GM12878 (cell line): ENCODE measurements around the gene COG4. TPM values are rescaled to one million over a fixed set of nuclear protein-coding genes. Genes with fewer than 3 reads are reported as not detected.

Experiments
- ATAC-seq: fragments of 200-7000 bp; cut with Tn5 transposase; 3 replicates; pipeline ENCODE4 v1.9.1; 2020; ENCODE audit warnings: mild to moderate bottlenecking, moderate library complexity
- BruUV-seq: library from RNA; stranded (reverse); fragments of 400-500 nt; replicated peaks from 2 replicates; lab custom pipeline; 2021; lab: Mats Ljungman, UMichigan
- CTCF ChIA-PET: fragments of 300-600 bp; sonication (Branson Sonifier 250); formaldehyde crosslinking; extraction: SDS; loops from one replicate; lab custom pipeline; 2021; ENCODE audit warnings: inconsistent platforms; lab: Yijun Ruan, JAX
- POLR2A ChIA-PET: fragments of 350-600 bp; formaldehyde crosslinking; extraction: SDS; loops from one replicate; lab custom pipeline; 2021; ENCODE audit warnings: inconsistent platforms; lab: Charles Lee
- RAD21 ChIA-PET: fragments of 300-600 bp; sonication (Branson Sonifier 250); formaldehyde crosslinking; loops from one replicate; lab custom pipeline; 2023; ENCODE audit warnings: antibody characterized with exemption; ENCODE audit not compliant: unreplicated experiment; lab: Charles Lee
- SMC1A ChIA-PET: fragments of 300-600 bp; sonication (Branson Sonifier 250); formaldehyde crosslinking; loops from one replicate; lab custom pipeline; 2023; ENCODE audit not compliant: unreplicated experiment, uncharacterized antibody; lab: Charles Lee
- DNase-seq: peaks from one replicate; pipeline ENCODE4 v3.0.0-alpha.2; 2011; ENCODE audit warnings: low read depth, low spot score
- FAIRE-seq: peaks from 3 replicates; lab custom pipeline; 2011; peaks lifted over from hg19 to GRCh38; lab: Jason Lieb, UNC
- H2AFZ ChIP-seq: 2 replicates; pipeline ENCODE4 v1.6.0; 2011; ENCODE audit warnings: low read depth, low read length, control low read depth; ENCODE audit not compliant: control insufficient read depth
- H3K27ac ChIP-seq: 2 replicates; pipeline ENCODE4 v1.5.1; 2011; ENCODE audit warnings: control low read depth; ENCODE audit not compliant: control insufficient read depth, insufficient read depth
- H3K27me3 ChIP-seq, 2 experiments: replicated peaks in 1 of 2; 2 replicates each; pipeline versions ENCODE4 v1.6.0 to v1.6.1; 2011; ENCODE audit warnings: low read length in 1 of 2; ENCODE audit not compliant: control insufficient read depth in 2 of 2, insufficient read depth in 2 of 2
- H3K36me3 ChIP-seq, 2 experiments: 2 replicates each; pipeline ENCODE4 v1.5.1; 2011; ENCODE audit warnings: low read length in 1 of 2; ENCODE audit not compliant: control insufficient read depth in 2 of 2, insufficient read depth in 2 of 2
- H3K4me1 ChIP-seq: 2 replicates; pipeline ENCODE4 v1.6.1; 2011; ENCODE audit warnings: mild to moderate bottlenecking, low read length, moderate library complexity, mixed read lengths; ENCODE audit not compliant: control insufficient read depth, insufficient read depth
- H3K4me2 ChIP-seq: 2 replicates; pipeline ENCODE4 v1.6.0; 2011; ENCODE audit warnings: control low read depth; ENCODE audit not compliant: control insufficient read depth, insufficient read depth
- H3K4me3 ChIP-seq: fragments of 200-600 bp; sonication (generic); 2 replicates; pipeline ENCODE4 v1.5.1; 2016
- H3K79me2 ChIP-seq: 2 replicates; pipeline ENCODE4 v1.6.0; 2011; ENCODE audit warnings: low read length; ENCODE audit not compliant: control insufficient read depth, insufficient read depth
- H3K9ac ChIP-seq: 2 replicates; pipeline ENCODE4 v1.8.0; 2011; ENCODE audit warnings: low read length, control low read depth, mixed read lengths; ENCODE audit not compliant: control insufficient read depth, insufficient read depth
- H3K9me3 ChIP-seq: replicated peaks from 3 replicates; pipeline ENCODE4 v1.5.1; 2011; ENCODE audit warnings: mild to moderate bottlenecking, low read length; ENCODE audit not compliant: control insufficient read depth, insufficient read depth
- H4K20me1 ChIP-seq: 2 replicates; pipeline ENCODE4 v1.6.0; 2011; ENCODE audit not compliant: control insufficient read depth, insufficient read depth
- CHD2 ChIP-seq: IDR thresholded peaks from 2 replicates; pipeline ENCODE4 v1.6.1; 2011; ENCODE audit warnings: low read depth, low read length, improper control_type of control experiment, borderline replicate concordance
- CTCF ChIP-seq, 3 experiments: IDR thresholded peaks in 2 of 3; conservative IDR thresholded peaks in 1 of 3; 2 replicates each; pipeline ENCODE4 v1.5.1; 2011; ENCODE audit warnings: low read depth in 3 of 3, low read length in 3 of 3, mild to moderate bottlenecking in 3 of 3, control low read depth in 2 of 3, moderate library complexity in 2 of 3, inconsistent platforms in 1 of 3, mixed read lengths in 1 of 3; ENCODE audit not compliant: control insufficient read depth in 2 of 3, insufficient read depth in 1 of 3; ENCODE audit errors: extremely low read depth in 1 of 3
- RAD21 ChIP-seq: IDR thresholded peaks from 2 replicates; pipeline ENCODE4 v1.6.1; 2011; ENCODE audit warnings: mild to moderate bottlenecking, low read depth, low read length, moderate library complexity; ENCODE audit not compliant: insufficient read depth
- SIN3A ChIP-seq: IDR thresholded peaks from 2 replicates; pipeline ENCODE4 v1.6.1; 2012; ENCODE audit warnings: low read depth, low read length, improper control_type of control experiment
- SMC3 ChIP-seq: IDR thresholded peaks from 2 replicates; pipeline ENCODE4 v1.6.1; 2011; ENCODE audit warnings: low read length, improper control_type of control experiment, borderline replicate concordance
- WGBS: methylation state at CpG from one replicate; pipeline ENCODE4 v1.1.6; 2016; ENCODE audit warnings: low lambda C conversion rate; ENCODE audit not compliant: insufficient replicate concordance, insufficient coverage; ENCODE audit errors: missing lambda C conversion rate; 5-methylcytosine and 5-hydroxymethylcytosine counted together
- in situ Hi-C: fragments of 300-500 bp; cut with MboI; formaldehyde crosslinking; loops from 9 replicates; pipeline ENCODE4 v1.14.3; 2018; ENCODE audit warnings: mixed read lengths
- intact Hi-C: fragments of 100-400 bp; cut with micrococcal nuclease; formaldehyde crosslinking; loops from one replicate; pipeline ENCODE4 v1.14.2; 2022; ENCODE audit not compliant: unreplicated experiment
- polyA plus RNA-seq, 11 experiments: library from polyadenylated mRNA; depleted of rRNA in 4 of 11; unstranded in 6 of 11; stranded (reverse) in 5 of 11; fragments of >200 nt; fragmentation: Nextera tagmentation in 4 of 11; fragmentation: Illumina TruSeq in 1 of 11; extraction: Ambion mirVana in 4 of 11; extraction: Trizol in 1 of 11; gene quantifications; 1 replicate in 1 of 11; 2 replicates in 10 of 11; pipeline versions ENCODE4 v1.2.1 to v1.2.3, GENCODE V29; 2011 to 2016; ENCODE audit warnings: inconsistent platforms in 2 of 11, missing spikeins in 2 of 11, low read depth in 1 of 11
- total RNA-seq, 4 experiments: library from RNA; depleted of rRNA in 3 of 4; stranded (reverse); fragments of >200 nt in 3 of 4; fragmentation: Illumina TruSeq in 1 of 4; extraction: Trizol in 1 of 4; gene quantifications; 2 replicates each; pipeline versions ENCODE4 v1.2.1 to v1.2.3, GENCODE V29; 2013 to 2021
- TF ChIP-seq, protein P1 (sequence below): fragments of 450-650 bp; IDR thresholded peaks from 2 replicates; pipeline ENCODE4 v1.6.1; 2017; ENCODE audit warnings: mild to moderate bottlenecking, low read depth, inconsistent platforms; ENCODE audit not compliant: poor library complexity, severe bottlenecking

The COG4 gene
- total and polyA plus RNA-seq, 10 of the 15 experiments (the other 5 are each of a cell fraction or from before 2014, with no cell fraction given): 7.0 to 57.7 (median 33.0) TPM

GRCh38 chr16:70529051-70529777 lies 5.9 kb upstream of the COG4 start:
- Histone ChIP-seq H3K9me3 (no peaks in the 10 kb centered on the region), H3K36me3 (peaks cover 18 to 45% of the 10 kb centered on the region in 2 experiments), H3K27me3 (no peaks in the 10 kb centered on the region), H2AFZ (no peak overlapping the region), H4K20me1 (peaks cover 12% of the 10 kb centered on the region), H3K9ac (no peak overlapping the region), H3K4me1 (peaks cover 5% of the 10 kb centered on the region; the same call in 1 of the 2 replicates), H3K27ac (no peak overlapping the region), H3K79me2 (peaks cover 74% of the 10 kb centered on the region), H3K4me3 (peak overlapping the region; percentile 43), H3K4me2 (no peak overlapping the region; the same call in none of the 2 replicates)
- FAIRE-seq: no peak
- POLR2A ChIA-PET: no interaction called here
- RAD21 ChIA-PET: interaction anchor here (1.3 kb wide), 1 partner anchor 46 kb away, joined by 3 read pairs; no protein-coding TSS in a partner anchor
- peak; percentile 18; the same call in 1 of the 2 replicates for TF ChIP-seq SMC3
- peak; percentile 36 to 44 (median 42); a peak in 5 of 6 replicates for TF ChIP-seq CTCF (IDR thresholded peaks at IDR 0.05 in 2 of 3, conservative IDR thresholded peaks at IDR 0.05 in 1 of 3; ENCODE audit: control insufficient read depth in 2 of 3, extremely low read depth in 1 of 3, insufficient read depth in 1 of 3, low read depth in 3 of 3, low read length in 3 of 3)
- TF ChIP-seq SIN3A: no peak
- TF ChIP-seq, protein P1, sequence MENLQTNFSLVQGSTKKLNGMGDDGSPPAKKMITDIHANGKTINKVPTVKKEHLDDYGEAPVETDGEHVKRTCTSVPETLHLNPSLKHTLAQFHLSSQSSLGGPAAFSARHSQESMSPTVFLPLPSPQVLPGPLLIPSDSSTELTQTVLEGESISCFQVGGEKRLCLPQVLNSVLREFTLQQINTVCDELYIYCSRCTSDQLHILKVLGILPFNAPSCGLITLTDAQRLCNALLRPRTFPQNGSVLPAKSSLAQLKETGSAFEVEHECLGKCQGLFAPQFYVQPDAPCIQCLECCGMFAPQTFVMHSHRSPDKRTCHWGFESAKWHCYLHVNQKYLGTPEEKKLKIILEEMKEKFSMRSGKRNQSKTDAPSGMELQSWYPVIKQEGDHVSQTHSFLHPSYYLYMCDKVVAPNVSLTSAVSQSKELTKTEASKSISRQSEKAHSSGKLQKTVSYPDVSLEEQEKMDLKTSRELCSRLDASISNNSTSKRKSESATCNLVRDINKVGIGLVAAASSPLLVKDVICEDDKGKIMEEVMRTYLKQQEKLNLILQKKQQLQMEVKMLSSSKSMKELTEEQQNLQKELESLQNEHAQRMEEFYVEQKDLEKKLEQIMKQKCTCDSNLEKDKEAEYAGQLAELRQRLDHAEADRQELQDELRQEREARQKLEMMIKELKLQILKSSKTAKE: no peak
- peak; percentile 24; the same call in 1 of the 2 replicates for TF ChIP-seq RAD21
- TF ChIP-seq CHD2: no peak
- ATAC-seq: peak; percentile 34
- SMC1A ChIA-PET: no interaction called here
- WGBS: 64% methylated on average over 8 of the region's 8 CpGs
- intact Hi-C loops: loop anchor here (2.0 kb wide), 1 partner anchor 148 kb away; no protein-coding TSS in a partner anchor
- in situ Hi-C loops: no loop called here
- BruUV-seq: no TSS peak
- no peak for DNase-seq
- CTCF ChIA-PET: interaction anchor here (1.0 to 2.7 kb wide), 5 partner anchors 20 to 242 kb away, joined by 3 to 7 read pairs (median 3); no protein-coding TSS in a partner anchor
